SJCRH30 (cell line): ENCODE data around the gene C16orf46. TPM values are rescaled to one million over a fixed set of nuclear protein-coding genes. Genes with fewer than 3 reads are reported as not detected.

ENCODE experiments used
- total RNA-seq: library from RNA; depleted of rRNA; stranded (reverse); fragments of >200 nt; shearing (Covaris generic); gene quantifications from 2 replicates; pipeline ENCODE4 v1.2.3, GENCODE V29; 2014; rRNA removed

Gene C16orf46
- total RNA-seq, 1 experiment from 2014 or later = 0.32 TPM

Other genes starting within 250 kb of the C16orf46 start
- 79.0 and 85.1 TPM in 2 replicates for gene CMC2, start 70.4 kb downstream of the C16orf46 start, total RNA-seq
- 77.4 and 88.0 TPM in 2 replicates for gene CENPN, start 70.0 kb downstream of the C16orf46 start, total RNA-seq
- gene ATMIN, start 41.4 kb downstream of the C16orf46 start, total RNA-seq = 24.2 and 24.3 TPM in 2 replicates
- 54.7 and 56.2 TPM in 2 replicates for gene GCSH, start 19.2 kb upstream of the C16orf46 start, total RNA-seq
- not detected in 2 replicates for gene BCO1, start 161.5 kb upstream of the C16orf46 start, total RNA-seq
- 7.9 and 10.0 TPM in 2 replicates for gene GAN, start 237.7 kb upstream of the C16orf46 start, total RNA-seq